GM19438 (cell line): ENCODE data around the gene ZNF12.
"Not testable (repeated sequence)": the region's sequence is repeated elsewhere in the genome, so short reads cannot be mapped to it uniquely, and the experiment has no call there.

Source experiments
- ATAC-seq: cut with Tn5 transposase; IDR thresholded peaks from one replicate; pipeline ENCODE4 v1.9.1; 2021; ENCODE audit warnings: low read depth; ENCODE audit not compliant: unreplicated experiment

The ZNF12 gene

GRCh38 chr7:6700793-6701192 is 6.0 kb downstream of the ZNF12 start:
- ATAC-seq, result no peak

- ATAC-seq, result no peak
Measured at GRCh38 chr7:6691609-6692106, 15.1 kb downstream of the ZNF12 start.

- ATAC-seq, result no peak
Measured at GRCh38 chr7:6691103-6691502, 15.6 kb downstream of the ZNF12 start.

- no peak for ATAC-seq
Measured at GRCh38 chr7:6680146-6680545, 26.6 kb downstream of the ZNF12 start.

- no peak for ATAC-seq
Measured at GRCh38 chr7:6675807-6676405, 30.8 kb downstream of the ZNF12 start.

GRCh38 chr7:6670851-6671250 is 35.9 kb downstream of the ZNF12 start:
- ATAC-seq, result not testable (repeated sequence)

- ATAC-seq, result no peak
Measured at GRCh38 chr7:6658618-6659345, 48.0 kb downstream of the ZNF12 start.

GRCh38 chr7:6656413-6656812 is 50.3 kb downstream of the ZNF12 start:
- no peak for ATAC-seq

- no peak for ATAC-seq
Measured at GRCh38 chr7:6655636-6656385, 50.9 kb downstream of the ZNF12 start.

- ATAC-seq, result no peak
Measured at GRCh38 chr7:6654842-6655610, 51.7 kb downstream of the ZNF12 start.

- no peak for ATAC-seq
Measured at GRCh38 chr7:6654113-6654841, 52.5 kb downstream of the ZNF12 start.

GRCh38 chr7:6653071-6654003 is 53.4 kb downstream of the ZNF12 start:
- no peak for ATAC-seq

- no peak for ATAC-seq
Measured at GRCh38 chr7:6652446-6653011, 54.2 kb downstream of the ZNF12 start.

- ATAC-seq, result no peak
Measured at GRCh38 chr7:6651851-6652445, 54.8 kb downstream of the ZNF12 start.

- no peak for ATAC-seq
Measured at GRCh38 chr7:6650521-6651011, 56.2 kb downstream of the ZNF12 start.

GRCh38 chr7:6650086-6650485 is 56.7 kb downstream of the ZNF12 start:
- ATAC-seq, result no peak

GRCh38 chr7:6649241-6649961 is 57.3 kb downstream of the ZNF12 start:
- ATAC-seq, result no peak

- ATAC-seq, result no peak
Measured at GRCh38 chr7:6648815-6649104, 58.0 kb downstream of the ZNF12 start.
